ENCODE results near the gene ABCC1. TPM values are rescaled to one million over a fixed set of nuclear protein-coding genes. Genes with fewer than 3 reads are reported as not detected.
"Not testable (repeated sequence)": the region's sequence is repeated elsewhere in the genome, so short reads cannot be mapped to it uniquely, and the experiment has no call there.

ABCC1 gene
- polyA plus RNA-seq, 6 donors from 2014 or later = 2.9 to 9.0 (median 5.3) TPM

DNA sequence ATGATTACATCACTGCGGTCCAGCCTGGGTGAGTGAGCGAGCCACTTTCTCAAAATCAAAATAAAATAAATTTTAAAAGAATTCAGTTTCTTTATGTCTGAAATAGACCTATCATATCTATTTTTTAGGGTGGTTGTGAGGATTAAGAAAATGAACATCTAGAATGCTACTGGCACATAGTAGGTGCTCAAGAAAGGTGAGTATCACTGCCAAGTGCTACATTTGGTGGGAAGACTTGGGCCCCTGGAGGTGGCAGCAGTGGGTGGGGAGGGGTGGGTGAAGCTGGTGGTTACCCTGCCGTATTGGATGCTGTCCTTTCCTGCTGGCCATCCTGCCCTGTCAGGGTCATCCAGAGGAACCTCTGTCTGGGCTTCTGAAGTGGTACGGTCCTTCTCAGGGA is 223.6 kb downstream of the ABCC1 start:
- Mint-ChIP-seq H3K36me3 (no peaks in the 10 kb centered on the region), H3K27ac (no peak overlapping the region), H3K4me3 (no peak overlapping the region), H3K9me3 (peaks cover 2 to 11% (median 5%) of the 10 kb centered on the region in 7 donors), H3K4me1 (no peaks in the 10 kb centered on the region), H3K27me3 (peaks cover 0 to 14% (median 5%) of the 10 kb centered on the region in 3 donors)
- DNase-seq = no peak
- ATAC-seq (ENCODE audit: low read depth in 2 of 2) = no peak

DNA sequence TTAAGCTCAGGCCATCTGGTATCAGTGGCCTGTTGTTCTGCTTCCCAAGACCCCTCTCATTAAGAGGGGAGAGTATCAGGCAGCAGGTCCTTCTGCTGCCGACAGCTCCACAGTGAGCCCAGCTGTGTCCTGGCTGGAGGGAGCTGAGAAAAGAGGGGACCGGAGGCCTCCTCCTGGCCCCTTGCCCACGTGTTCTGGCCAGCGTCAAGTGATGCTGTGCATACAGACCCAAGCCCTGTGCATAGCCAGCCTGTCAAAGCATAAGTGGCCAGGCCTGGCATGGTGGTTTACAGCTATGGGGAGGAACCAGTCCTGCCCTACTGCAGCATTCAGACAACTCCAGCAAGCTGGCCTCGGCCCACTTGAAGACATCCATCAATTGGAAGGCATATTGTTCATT is 225.9 kb downstream of the ABCC1 start:
- ATAC-seq (ENCODE audit: low read depth in 2 of 2) (no peak), DNase-seq (no peak)
- H3K36me3 Mint-ChIP-seq = no peaks in the 10 kb centered on the region
- no peak overlapping the region for H3K27ac Mint-ChIP-seq
- no peaks in the 10 kb centered on the region for H3K4me1 Mint-ChIP-seq
- peaks cover 2 to 11% (median 8%) of the 10 kb centered on the region in 7 donors for H3K9me3 Mint-ChIP-seq
- H3K27me3 Mint-ChIP-seq = peaks cover 0 to 8% (median 0%) of the 10 kb centered on the region in 3 donors
- H3K4me3 Mint-ChIP-seq = no peak overlapping the region

DNA sequence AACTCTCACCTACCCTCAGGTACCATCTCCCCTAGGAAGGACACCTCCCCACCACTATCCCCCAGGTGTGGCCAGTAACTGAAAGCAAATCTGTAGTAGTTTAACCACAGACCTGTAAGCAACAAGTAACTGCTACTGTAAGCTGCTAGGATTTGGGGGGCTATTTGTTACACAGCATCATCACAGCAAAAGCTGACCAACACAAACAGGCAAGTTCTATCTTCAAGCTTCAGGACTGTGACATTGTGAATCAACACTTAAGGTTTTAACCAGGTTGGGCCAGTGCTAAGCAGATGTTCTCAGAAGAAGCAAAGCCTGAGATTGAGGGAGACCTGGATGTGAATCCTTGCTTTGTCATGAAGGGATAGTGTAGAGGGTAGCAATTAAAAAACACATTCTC is 226.9 kb downstream of the ABCC1 start:
- no peak for DNase-seq
- peaks cover 2 to 11% (median 7%) of the 10 kb centered on the region in 7 donors for H3K9me3 Mint-ChIP-seq
- no peaks in the 10 kb centered on the region for H3K36me3 Mint-ChIP-seq
- peaks cover 0 to 8% (median 8%) of the 10 kb centered on the region in 3 donors for H3K27me3 Mint-ChIP-seq
- H3K4me3 Mint-ChIP-seq = no peak overlapping the region
- no peak overlapping the region for H3K27ac Mint-ChIP-seq
- no peak for ATAC-seq (ENCODE audit: low read depth in 2 of 2)
- no peaks in the 10 kb centered on the region for H3K4me1 Mint-ChIP-seq

DNA sequence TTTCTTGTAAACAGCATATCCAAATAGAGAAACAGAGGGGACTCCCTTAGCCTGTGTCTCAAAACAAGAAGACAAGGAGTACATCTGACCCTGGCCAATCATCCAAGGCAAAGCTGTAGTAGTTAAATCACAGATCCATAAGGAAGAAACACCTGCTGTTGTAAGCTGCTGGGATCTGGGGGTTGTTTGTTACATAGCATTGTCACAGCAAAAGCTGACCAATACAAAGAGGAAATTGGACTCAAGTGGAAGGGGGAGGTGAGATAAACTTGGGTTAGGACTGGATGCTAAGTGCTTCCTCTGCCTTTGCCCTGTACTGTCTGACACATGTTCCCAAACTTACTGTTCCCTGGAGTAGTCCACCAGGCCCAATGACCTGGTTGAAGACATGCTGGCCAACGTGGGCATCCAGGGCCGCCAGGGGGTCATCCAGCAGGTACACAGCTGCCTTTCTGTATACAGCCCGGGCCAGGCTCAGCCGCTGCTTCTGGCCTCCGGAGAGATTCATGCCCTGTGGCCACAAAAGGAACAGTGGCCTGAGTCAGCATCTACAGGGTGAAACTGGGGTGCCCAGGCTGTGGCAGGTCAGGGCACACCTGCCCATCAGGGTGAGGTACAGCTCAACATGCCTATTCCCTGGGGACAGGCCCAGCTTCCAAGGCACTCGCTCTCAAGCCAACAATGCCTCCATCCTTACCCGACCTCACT is 229.2 kb downstream of the ABCC1 start:
- H3K4me3 Mint-ChIP-seq = no peak overlapping the region
- no peaks in the 10 kb centered on the region for H3K36me3 Mint-ChIP-seq
- H3K4me1 Mint-ChIP-seq = no peaks in the 10 kb centered on the region
- H3K9me3 Mint-ChIP-seq = peaks cover 2 to 11% (median 5%) of the 10 kb centered on the region in 7 donors
- ATAC-seq (ENCODE audit: low read depth in 2 of 2) = no peak
- H3K27me3 Mint-ChIP-seq = peaks cover 0 to 8% (median 8%) of the 10 kb centered on the region in 3 donors
- H3K27ac Mint-ChIP-seq = no peak overlapping the region
- DNase-seq = no peak

DNA sequence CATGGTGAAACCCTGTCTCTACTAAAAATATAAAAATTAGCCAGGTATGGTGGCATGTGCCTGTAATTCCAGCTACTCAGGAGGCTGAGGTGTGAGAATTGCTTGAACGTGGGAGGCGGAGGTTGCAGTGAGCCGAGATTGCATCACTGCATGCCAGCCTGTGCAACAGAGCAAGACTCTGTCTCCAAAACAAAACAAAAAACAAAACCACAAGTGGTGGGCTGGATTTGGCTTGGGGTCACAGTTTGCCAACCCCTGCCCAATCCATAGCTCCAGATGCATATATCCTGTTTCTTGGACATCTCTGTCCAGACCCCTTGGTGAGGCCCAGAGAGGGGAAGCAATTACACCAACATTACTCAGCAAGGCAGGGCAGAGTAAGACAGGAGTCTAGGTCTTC is 232.3 kb downstream of the ABCC1 start:
- H3K4me1 Mint-ChIP-seq; ATAC-seq (ENCODE audit: low read depth in 2 of 2); H3K27ac Mint-ChIP-seq; H3K36me3 Mint-ChIP-seq; H3K4me3 Mint-ChIP-seq; DNase-seq; H3K27me3 Mint-ChIP-seq; H3K9me3 Mint-ChIP-seq: not testable (repeated sequence)

DNA sequence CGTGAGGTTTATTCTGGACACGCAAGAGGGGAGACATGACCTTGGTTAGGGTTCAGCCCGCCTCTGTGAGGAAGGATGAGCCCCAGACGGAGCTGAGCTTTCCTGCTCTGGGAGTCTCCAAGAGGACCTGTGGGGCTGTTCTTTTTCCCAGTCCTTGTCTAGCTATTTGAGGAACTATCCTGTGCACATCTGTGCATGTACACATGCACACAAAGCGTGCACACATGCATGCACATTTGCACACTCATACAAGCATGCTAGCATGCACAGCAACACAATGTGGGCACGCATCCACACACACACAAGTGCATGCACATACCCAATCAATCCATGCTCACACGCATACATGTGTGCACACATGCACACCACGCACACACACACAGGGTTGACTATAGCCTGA is 233.5 kb downstream of the ABCC1 start:
- Mint-ChIP-seq H3K36me3 (no peaks in the 10 kb centered on the region), H3K4me1 (no peaks in the 10 kb centered on the region), H3K27me3 (peaks cover 2 to 8% (median 4%) of the 10 kb centered on the region in 3 donors), H3K27ac (peak overlapping the region in 1 of 6 donors; percentile 74), H3K9me3 (peaks cover 0 to 4% (median 0%) of the 10 kb centered on the region in 7 donors), H3K4me3 (no peak overlapping the region)
- ATAC-seq (ENCODE audit: low read depth in 2 of 2) (no peak), DNase-seq (no peak)

DNA sequence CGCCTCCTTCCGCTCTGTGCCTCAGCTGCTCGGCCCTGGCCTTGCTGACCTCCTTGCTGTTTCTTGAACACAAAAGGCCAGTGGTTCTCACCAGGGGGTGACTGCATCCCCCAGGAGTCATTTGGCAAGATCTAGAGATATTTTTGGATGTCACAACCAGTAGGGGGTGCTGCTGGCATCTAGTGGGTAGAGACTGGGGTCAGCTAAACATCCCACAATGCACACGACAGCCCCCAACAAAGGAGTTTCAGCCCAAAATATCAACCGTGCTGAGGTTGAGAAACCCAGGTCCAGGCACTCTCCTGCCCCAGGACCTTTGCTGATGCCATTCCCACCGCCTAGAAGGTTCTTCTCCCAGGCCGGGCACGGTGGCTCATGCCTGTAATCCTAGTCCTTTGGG is 234.1 kb downstream of the ABCC1 start:
- Mint-ChIP-seq H3K9me3 (peaks cover 0 to 4% (median 0%) of the 10 kb centered on the region in 7 donors), H3K27ac (no peak overlapping the region), H3K4me1 (no peaks in the 10 kb centered on the region), H3K27me3 (peaks cover 0 to 8% (median 4%) of the 10 kb centered on the region in 3 donors), H3K36me3 (no peaks in the 10 kb centered on the region), H3K4me3 (no peak overlapping the region)
- ATAC-seq (ENCODE audit: low read depth in 2 of 2) (no peak), DNase-seq (no peak)

DNA sequence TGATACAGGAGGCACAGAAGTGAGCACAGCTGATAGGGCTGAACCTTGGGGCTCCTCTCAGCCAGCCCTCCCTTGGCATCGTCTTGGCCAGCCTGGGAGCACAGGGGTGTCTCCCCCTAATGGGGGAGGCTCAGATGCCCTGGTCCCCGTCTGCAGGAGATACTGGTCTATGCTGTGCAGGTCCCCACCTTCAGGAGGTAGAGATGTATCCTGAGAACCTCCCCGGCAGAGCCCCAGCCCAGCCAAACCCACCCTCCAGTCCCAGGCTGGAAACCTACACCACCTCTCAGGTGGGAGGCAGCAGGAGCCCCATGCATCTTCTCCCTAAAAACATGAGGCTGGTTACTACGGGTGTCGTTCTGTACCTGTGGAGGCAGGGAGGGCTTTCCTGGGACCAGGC is 235.2 kb downstream of the ABCC1 start:
- no peaks in the 10 kb centered on the region for H3K4me1 Mint-ChIP-seq

DNA sequence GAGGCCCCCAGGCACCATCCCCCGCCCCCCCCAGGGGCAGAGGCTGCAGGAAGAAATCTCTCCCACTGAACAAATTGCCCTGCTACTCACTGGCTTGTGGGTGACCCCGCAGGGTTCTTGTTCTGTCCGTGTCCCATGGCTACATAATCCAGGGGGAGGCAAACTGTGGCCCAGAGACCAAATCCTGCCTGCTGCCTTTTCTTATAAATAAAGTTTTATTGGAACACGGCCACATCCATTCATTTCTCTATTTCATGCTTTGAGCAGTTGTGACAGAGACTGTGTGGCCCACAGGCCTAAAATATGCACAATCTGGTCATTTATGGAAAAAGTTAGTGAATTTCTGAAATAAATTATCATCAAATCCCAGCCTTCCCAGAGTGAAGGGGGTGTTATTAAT is 235.7 kb downstream of the ABCC1 start:
- DNase-seq = no peak
- no peak overlapping the region for H3K4me3 Mint-ChIP-seq
- H3K9me3 Mint-ChIP-seq = no peaks in the 10 kb centered on the region
- ATAC-seq (ENCODE audit: low read depth in 2 of 2) = no peak
- no peak overlapping the region for H3K27ac Mint-ChIP-seq
- peaks cover 2 to 13% (median 4%) of the 10 kb centered on the region in 3 donors for H3K27me3 Mint-ChIP-seq
- no peaks in the 10 kb centered on the region for H3K36me3 Mint-ChIP-seq
- H3K4me1 Mint-ChIP-seq = no peaks in the 10 kb centered on the region

More for the DNA sequence above, 235.2 kb downstream of the ABCC1 start:
- Mint-ChIP-seq H3K4me3 (no peak overlapping the region), H3K27ac (no peak overlapping the region), H3K27me3 (peaks cover 0 to 8% (median 4%) of the 10 kb centered on the region in 3 donors), H3K9me3 (no peaks in the 10 kb centered on the region), H3K36me3 (no peaks in the 10 kb centered on the region)
- ATAC-seq (ENCODE audit: low read depth in 2 of 2) (no peak), DNase-seq (no peak)

DNA sequence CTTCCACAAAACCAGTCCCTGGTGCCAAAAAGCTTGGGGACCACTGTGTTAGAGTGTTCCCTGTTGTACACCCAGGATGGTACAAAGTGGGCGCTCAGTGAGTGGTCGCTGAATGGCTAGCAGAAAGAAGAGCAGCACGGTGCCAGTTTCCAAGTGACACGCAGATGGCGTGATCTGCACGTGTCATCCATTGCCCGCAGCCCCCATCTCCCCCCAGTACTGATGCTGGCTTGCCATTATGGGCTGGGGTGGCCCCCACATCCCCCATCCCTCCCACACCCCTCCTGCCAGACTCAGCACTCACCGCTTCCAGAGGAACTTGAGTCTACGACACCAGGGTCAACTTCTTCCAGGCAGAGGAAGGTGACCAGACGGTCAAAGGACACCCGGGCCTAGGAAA is 237.4 kb downstream of the ABCC1 start:
- Mint-ChIP-seq H3K27me3 (peaks cover 4 to 16% (median 14%) of the 10 kb centered on the region in 3 donors), H3K4me3 (no peak overlapping the region), H3K36me3 (no peaks in the 10 kb centered on the region), H3K9me3 (no peaks in the 10 kb centered on the region), H3K4me1 (no peaks in the 10 kb centered on the region), H3K27ac (no peak overlapping the region)
- no peak for DNase-seq
- no peak for ATAC-seq (ENCODE audit: low read depth in 2 of 2)

DNA sequence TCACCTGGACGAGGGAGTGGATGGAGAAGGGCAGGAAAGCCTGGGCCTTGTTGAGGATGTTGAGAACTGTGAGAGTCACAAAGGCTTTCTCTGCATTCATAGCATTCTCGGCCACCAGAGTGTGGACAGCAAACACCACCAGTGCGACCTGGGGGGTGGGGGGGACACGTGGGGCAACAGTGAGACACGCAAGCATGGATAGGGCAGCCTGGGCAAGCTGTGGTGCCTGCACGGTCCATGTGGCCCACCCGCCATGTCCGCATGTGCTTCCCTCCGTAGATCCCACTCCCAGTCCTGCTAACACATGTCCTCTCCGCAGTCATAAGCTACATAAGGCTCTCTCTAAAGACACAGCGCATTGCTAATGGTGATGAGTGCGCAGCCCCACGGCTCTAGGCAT is 239.4 kb downstream of the ABCC1 start:
- Mint-ChIP-seq H3K4me1 (no peaks in the 10 kb centered on the region), H3K36me3 (no peaks in the 10 kb centered on the region), H3K9me3 (no peaks in the 10 kb centered on the region), H3K27ac (no peak overlapping the region), H3K27me3 (peaks cover 4 to 19% (median 18%) of the 10 kb centered on the region in 3 donors), H3K4me3 (no peak overlapping the region)
- DNase-seq (no peak), ATAC-seq (ENCODE audit: low read depth in 2 of 2) (no peak)

DNA sequence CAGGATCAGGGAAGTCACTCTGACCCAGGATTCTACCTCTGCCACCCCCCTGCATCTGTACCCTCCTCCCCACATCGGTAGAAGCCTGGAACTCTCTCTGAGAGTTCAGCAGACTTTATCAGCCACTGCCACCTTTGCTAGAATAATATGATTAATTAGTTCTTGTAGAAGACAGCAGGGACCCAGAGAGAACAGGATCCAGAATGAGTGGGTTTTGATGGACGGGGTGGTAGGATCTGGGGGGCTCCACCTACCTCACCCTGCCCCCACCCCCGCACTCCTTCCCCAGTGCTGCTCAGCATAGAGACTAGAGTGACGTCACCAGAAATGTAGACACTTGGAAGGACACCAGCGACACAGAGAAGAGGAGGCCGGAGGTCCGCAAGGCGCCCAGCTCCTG is 240.4 kb downstream of the ABCC1 start:
- Mint-ChIP-seq H3K27ac (no peak overlapping the region), H3K9me3 (no peaks in the 10 kb centered on the region), H3K27me3 (peaks cover 4 to 19% (median 18%) of the 10 kb centered on the region in 3 donors), H3K36me3 (no peaks in the 10 kb centered on the region), H3K4me1 (no peaks in the 10 kb centered on the region), H3K4me3 (peak overlapping the region in 1 of 8 donors; percentile 37)
- no peak for DNase-seq
- ATAC-seq (ENCODE audit: low read depth in 2 of 2) = no peak

DNA sequence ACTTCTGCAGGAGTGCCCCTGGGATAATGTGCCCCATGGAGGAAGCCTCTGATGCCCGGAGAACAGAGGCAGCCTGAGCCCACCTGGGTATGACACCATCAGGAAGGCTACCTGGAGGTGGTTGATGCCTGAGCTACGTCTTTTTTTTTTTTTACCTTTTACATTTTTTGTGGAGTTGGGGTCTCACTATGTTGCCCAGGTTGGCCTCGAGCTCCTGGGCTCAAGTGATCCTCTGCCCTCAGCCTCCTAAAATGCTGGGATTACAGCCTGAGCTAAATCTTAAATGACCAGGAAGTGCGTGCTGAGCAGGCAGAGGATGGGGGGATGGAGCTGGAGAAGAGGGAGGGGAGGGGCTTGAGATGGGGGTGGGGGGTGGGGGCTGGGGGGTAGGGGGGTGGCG is 241.1 kb downstream of the ABCC1 start:
- H3K27ac Mint-ChIP-seq = peak overlapping the region in 1 of 6 donors; percentile 82
- H3K27me3 Mint-ChIP-seq = peaks cover 7 to 19% (median 18%) of the 10 kb centered on the region in 3 donors
- no peak for ATAC-seq (ENCODE audit: low read depth in 2 of 2)
- H3K36me3 Mint-ChIP-seq = no peaks in the 10 kb centered on the region
- no peak overlapping the region for H3K4me3 Mint-ChIP-seq
- H3K9me3 Mint-ChIP-seq = no peaks in the 10 kb centered on the region
- no peak for DNase-seq
- no peaks in the 10 kb centered on the region for H3K4me1 Mint-ChIP-seq

DNA sequence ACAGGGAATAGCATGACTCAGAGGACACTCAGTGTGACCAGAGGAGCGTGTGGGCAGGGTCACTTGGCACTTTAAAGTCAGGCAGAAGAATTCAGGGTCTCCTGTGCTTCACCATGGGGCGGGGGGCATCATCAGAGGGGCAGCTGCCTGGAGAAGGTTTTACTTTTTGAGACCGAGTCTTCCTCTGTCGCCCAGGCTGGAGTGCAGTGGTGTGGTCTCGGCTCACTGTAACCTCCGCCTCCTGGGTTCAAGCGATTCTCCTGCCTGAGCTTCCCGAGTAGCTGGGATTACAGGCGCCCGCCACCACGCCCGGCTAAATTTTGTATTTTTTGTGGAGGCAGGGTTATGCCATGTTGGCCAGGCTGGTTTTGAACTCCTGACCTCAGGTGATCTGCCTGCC is 241.6 kb downstream of the ABCC1 start:
- ATAC-seq (ENCODE audit: low read depth in 2 of 2); H3K9me3 Mint-ChIP-seq; H3K4me3 Mint-ChIP-seq; H3K27ac Mint-ChIP-seq; H3K4me1 Mint-ChIP-seq; H3K36me3 Mint-ChIP-seq; DNase-seq: not testable (repeated sequence)
- H3K27me3 Mint-ChIP-seq = peaks cover 7 to 19% (median 18%) of the 10 kb centered on the region in 3 donors
